ENCODE results near the gene CD8B.
A peak's percentile ranks its signal among the peaks of the same experiment; 100 is the strongest.
"Not testable (repeated sequence)": the region's sequence is repeated elsewhere in the genome, so short reads cannot be mapped to it uniquely, and the experiment has no call there.

CD8B gene

GRCh38 chr2:86839871-86840548, 21.7 kb downstream of the CD8B start:
- H3K4me3 ChIP-seq (ENCODE audit: low read depth, low read length); DNase-seq (ENCODE audit: low read depth): not testable (repeated sequence)

- DNase-seq (ENCODE audit: low read depth); H3K4me3 ChIP-seq (ENCODE audit: low read depth, low read length): not testable (repeated sequence)
Observed at GRCh38 chr2:86839455-86839854, 22.2 kb downstream of the CD8B start.

GRCh38 chr2:86837714-86838113, 24.0 kb downstream of the CD8B start:
- DNase-seq (ENCODE audit: low read depth); H3K4me3 ChIP-seq (ENCODE audit: low read depth, low read length): not testable (repeated sequence)

- peak; percentile 6 for DNase-seq (ENCODE audit: low read depth)
- not testable (repeated sequence) for H3K4me3 ChIP-seq (ENCODE audit: low read depth, low read length)
Observed at GRCh38 chr2:86836915-86837695, 24.6 kb downstream of the CD8B start.

GRCh38 chr2:86835548-86835889, 26.2 kb downstream of the CD8B start:
- H3K4me3 ChIP-seq (ENCODE audit: low read depth, low read length); DNase-seq (ENCODE audit: low read depth): not testable (repeated sequence)

GRCh38 chr2:86833315-86833714, 28.4 kb downstream of the CD8B start:
- no peak for DNase-seq (ENCODE audit: low read depth)
- TF ChIP-seq CTCF (IDR thresholded peaks at IDR 0.05; ENCODE audit: control insufficient read depth, extremely low read depth, insufficient read depth): no peak

GRCh38 chr2:86832334-86833096, 29.2 kb downstream of the CD8B start:
- no peak for TF ChIP-seq CTCF (IDR thresholded peaks at IDR 0.05; ENCODE audit: control insufficient read depth, extremely low read depth, insufficient read depth)
- no peak for DNase-seq (ENCODE audit: low read depth)
- no peak overlapping the region for H3K4me3 ChIP-seq (ENCODE audit: low read depth, low read length)

More at GRCh38 chr2:86833315-86833714, 28.4 kb downstream of the CD8B start:
- H3K4me3 ChIP-seq (ENCODE audit: low read depth, low read length): no peak overlapping the region

- TF ChIP-seq CTCF (IDR thresholded peaks at IDR 0.05; ENCODE audit: control insufficient read depth, extremely low read depth, insufficient read depth): no peak
- DNase-seq (ENCODE audit: low read depth): no peak
- no peak overlapping the region for H3K4me3 ChIP-seq (ENCODE audit: low read depth, low read length)
Observed at GRCh38 chr2:86831537-86831936, 30.1 kb downstream of the CD8B start.

- no peak for TF ChIP-seq CTCF (IDR thresholded peaks at IDR 0.05; ENCODE audit: control insufficient read depth, extremely low read depth, insufficient read depth)
- no peak for DNase-seq (ENCODE audit: low read depth)
- H3K4me3 ChIP-seq (ENCODE audit: low read depth, low read length): no peak overlapping the region
Observed at GRCh38 chr2:86826951-86827350, 34.7 kb downstream of the CD8B start.
